MM.1S (cell line): Measurements from ENCODE around the gene ERC2.

Experiments
- EZH2 ChIP-seq: fragments of 300-600 bp; sonication (generic); optimal IDR thresholded peaks from 2 replicates; pipeline ENCODE3; 2017; ENCODE audit warnings: low read depth, mild to moderate bottlenecking, antibody characterized with exemption, low read length, mixed read lengths
- EZH2phosphoT487 ChIP-seq: fragments of 300-600 bp; sonication (generic); IDR thresholded peaks from 2 replicates; pipeline ENCODE4 v1.6.1; 2018; ENCODE audit warnings: antibody characterized with exemption, low read length
- TF ChIP-seq, protein P1 (sequence below): fragments of 300-600 bp; sonication (generic); IDR thresholded peaks from 2 replicates; pipeline ENCODE4 v1.5.1; 2016; ENCODE audit warnings: antibody characterized with exemption, low read length, mixed read lengths

DNA sequence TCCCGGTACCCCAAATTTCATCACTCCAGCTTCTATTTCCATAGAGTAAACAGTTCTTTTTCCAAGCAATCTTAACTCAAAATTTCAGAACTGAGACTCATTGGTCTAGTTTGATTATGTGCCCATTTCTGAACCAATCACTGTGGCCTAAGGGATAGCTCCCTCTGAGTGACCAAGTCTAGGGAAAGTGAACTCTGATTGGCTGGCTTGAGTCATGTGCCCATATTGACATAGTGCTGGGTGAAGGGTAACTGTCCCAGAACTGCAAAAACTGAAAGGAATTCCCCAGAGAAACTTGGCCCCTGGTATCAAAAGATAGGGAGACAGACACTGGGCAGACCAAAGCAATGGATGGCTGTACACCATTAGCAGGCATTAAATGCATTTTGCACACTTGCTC, 810.0 kb downstream of the ERC2 start:
- TF ChIP-seq, protein P1, sequence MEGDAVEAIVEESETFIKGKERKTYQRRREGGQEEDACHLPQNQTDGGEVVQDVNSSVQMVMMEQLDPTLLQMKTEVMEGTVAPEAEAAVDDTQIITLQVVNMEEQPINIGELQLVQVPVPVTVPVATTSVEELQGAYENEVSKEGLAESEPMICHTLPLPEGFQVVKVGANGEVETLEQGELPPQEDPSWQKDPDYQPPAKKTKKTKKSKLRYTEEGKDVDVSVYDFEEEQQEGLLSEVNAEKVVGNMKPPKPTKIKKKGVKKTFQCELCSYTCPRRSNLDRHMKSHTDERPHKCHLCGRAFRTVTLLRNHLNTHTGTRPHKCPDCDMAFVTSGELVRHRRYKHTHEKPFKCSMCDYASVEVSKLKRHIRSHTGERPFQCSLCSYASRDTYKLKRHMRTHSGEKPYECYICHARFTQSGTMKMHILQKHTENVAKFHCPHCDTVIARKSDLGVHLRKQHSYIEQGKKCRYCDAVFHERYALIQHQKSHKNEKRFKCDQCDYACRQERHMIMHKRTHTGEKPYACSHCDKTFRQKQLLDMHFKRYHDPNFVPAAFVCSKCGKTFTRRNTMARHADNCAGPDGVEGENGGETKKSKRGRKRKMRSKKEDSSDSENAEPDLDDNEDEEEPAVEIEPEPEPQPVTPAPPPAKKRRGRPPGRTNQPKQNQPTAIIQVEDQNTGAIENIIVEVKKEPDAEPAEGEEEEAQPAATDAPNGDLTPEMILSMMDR, result no peak
- no peak for TF ChIP-seq EZH2
- TF ChIP-seq EZH2phosphoT487, result no peak
